CD4-positive, alpha-beta T cell (primary cell): ENCODE data around the gene CYTL1. TPM values are rescaled to one million over a fixed set of nuclear protein-coding genes. Genes with fewer than 3 reads are reported as not detected.
"Not testable (repeated sequence)": the region's sequence is repeated elsewhere in the genome, so short reads cannot be mapped to it uniquely, and the experiment has no call there.

Experiments used
- ATAC-seq: fragments of 200-7000 bp; cut with Tn5 transposase; one replicate; pipeline ENCODE4 v1.10.0; 2022; ENCODE audit warnings: mild to moderate bottlenecking; ENCODE audit not compliant: poor library complexity
- CTCF ChIA-PET: fragments of 350-600 bp; sonication (Branson Sonifier 250); formaldehyde crosslinking; loops from one replicate; lab custom pipeline; 2021; ENCODE audit warnings: antibody characterized with exemption, inconsistent platforms; lab: Charles Lee
- POLR2A ChIA-PET: fragments of 350-600 bp; sonication (Branson Sonifier 250); formaldehyde crosslinking; loops from one replicate; lab custom pipeline; 2021; ENCODE audit warnings: antibody characterized with exemption, inconsistent platforms; lab: Charles Lee
- DNase-seq, 14 experiments: peaks; one replicate each; pipeline ENCODE4 v3.0.0-alpha.2; 2013 to 2020; ENCODE audit warnings: mixed read lengths in 2 of 14
- H3K27ac ChIP-seq, 2 donors: one replicate each; pipeline versions ENCODE4 v1.5.1 to v1.7.0; 2013; ENCODE audit warnings: low read length in 2 of 2, low read depth in 1 of 2, mild to moderate bottlenecking in 1 of 2
- H3K27me3 ChIP-seq, 2 experiments: 1 replicate in 1 of 2; 2 replicates in 1 of 2; pipeline versions ENCODE4 v1.6.1 to v1.7.0; 2013; ENCODE audit warnings: low read length in 2 of 2, control low read depth in 1 of 2, mild to moderate bottlenecking in 1 of 2, moderate library complexity in 1 of 2; ENCODE audit not compliant: insufficient read depth in 2 of 2, control insufficient read depth in 1 of 2
- H3K36me3 ChIP-seq: one replicate; pipeline ENCODE4 v1.6.1; 2013; ENCODE audit warnings: low read length, control low read depth; ENCODE audit not compliant: insufficient read depth
- H3K4me1 ChIP-seq: one replicate; pipeline ENCODE4 v1.6.1; 2013; ENCODE audit warnings: low read length, control low read depth; ENCODE audit not compliant: insufficient read depth
- H3K4me3 ChIP-seq: one replicate; pipeline ENCODE4 v1.5.1; 2013; ENCODE audit warnings: mild to moderate bottlenecking, low read length, moderate library complexity
- H3K9me3 ChIP-seq, 2 experiments: 1 replicate in 1 of 2; 2 replicates in 1 of 2; pipeline versions ENCODE4 v1.6.1 to v1.7.0; 2013; ENCODE audit warnings: low read length in 2 of 2, mild to moderate bottlenecking in 2 of 2, control low read depth in 1 of 2, moderate library complexity in 1 of 2; ENCODE audit not compliant: control insufficient read depth in 1 of 2, insufficient read depth in 1 of 2
- H3K27ac Mint-ChIP-seq: one replicate; pipeline ENCODE4 v1.8.0; 2020; ENCODE audit warnings: mixed read lengths
- H3K27me3 Mint-ChIP-seq: one replicate; pipeline ENCODE4 v1.8.0; 2021; ENCODE audit warnings: mixed read lengths
- H3K36me3 Mint-ChIP-seq: one replicate; pipeline ENCODE4 v1.8.0; 2021; ENCODE audit warnings: low read depth, mixed read lengths
- H3K4me1 Mint-ChIP-seq: one replicate; pipeline ENCODE4 v1.8.0; 2021; ENCODE audit warnings: low read depth, mixed read lengths
- H3K4me3 Mint-ChIP-seq: one replicate; pipeline ENCODE4 v1.8.0; 2020; ENCODE audit warnings: mild to moderate bottlenecking, mixed read lengths
- H3K9me3 Mint-ChIP-seq: one replicate; pipeline ENCODE4 v1.8.0; 2020; ENCODE audit warnings: mixed read lengths
- CTCF ChIP-seq: fragments of 200-600 bp; IDR thresholded peaks from one replicate; pipeline ENCODE4 v1.8.0; 2022; ENCODE audit warnings: antibody characterized with exemption, mild to moderate bottlenecking
- intact Hi-C, 2 experiments: fragments of 100-400 bp; cut with DNase I in 1 of 2; cut with micrococcal nuclease in 1 of 2; formaldehyde crosslinking; loops; one replicate each; pipeline versions ENCODE4 v1.15.1 to v1.9.0; 2023 to 2025; cut with DNase I, micrococcal nuclease
- total RNA-seq, 174 experiments: library from RNA in 2 of 174; stranded (reverse) in 2 of 174; gene quantifications; one replicate each; pipeline ENCODE4 v1.2.3 and lab custom pipeline; 2021 to 2026

CYTL1 gene
- total RNA-seq, 2 experiments from 2014 or later = not detected

- Histone ChIP-seq H3K27ac (no peak overlapping the region), H3K4me1 (no peaks in the 10 kb centered on the region), H3K36me3 (no peaks in the 10 kb centered on the region), H3K4me3 (no peak overlapping the region), H3K27me3 (no peaks in the 10 kb centered on the region), H3K9me3 (no peaks in the 10 kb centered on the region)
- H3K36me3 Mint-ChIP-seq = no peaks in the 10 kb centered on the region
- ATAC-seq (no peak), DNase-seq (no peak)
- peaks cover 24% of the 10 kb centered on the region for H3K27me3 Mint-ChIP-seq
- no peak for TF ChIP-seq CTCF
- H3K4me1 Mint-ChIP-seq = no peaks in the 10 kb centered on the region
- ChIA-PET POLR2A (no interaction called here), CTCF (no interaction called here)
- no peak overlapping the region for H3K27ac Mint-ChIP-seq
- H3K4me3 Mint-ChIP-seq = no peak overlapping the region
- no peaks in the 10 kb centered on the region for H3K9me3 Mint-ChIP-seq
- intact Hi-C loops = no loop called here
Measured at GRCh38 chr4:5010984-5011383, 8.3 kb downstream of the CYTL1 start.

DNA sequence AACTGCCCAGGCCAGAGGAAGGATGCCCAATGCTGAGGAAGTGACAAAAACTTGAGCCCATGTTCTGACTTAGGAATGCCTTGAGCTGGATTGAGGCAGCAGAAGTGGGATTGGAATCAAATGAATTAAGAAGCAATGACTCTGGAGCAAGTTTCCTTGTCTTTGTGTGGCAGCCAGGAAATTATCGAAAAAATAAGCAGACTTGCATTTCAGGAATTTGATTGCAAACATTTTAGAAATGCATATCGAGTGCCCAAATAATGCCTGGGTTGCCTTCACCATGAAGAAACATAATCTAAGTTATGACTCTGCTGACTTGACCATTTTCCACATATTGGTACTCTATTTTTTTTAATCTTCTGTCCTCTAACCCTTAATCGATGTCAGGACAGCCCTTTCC, 9.5 kb downstream of the CYTL1 start:
- Mint-ChIP-seq H3K4me1 (no peaks in the 10 kb centered on the region), H3K9me3 (no peaks in the 10 kb centered on the region), H3K27me3 (peaks cover 29% of the 10 kb centered on the region), H3K27ac (no peak overlapping the region), H3K36me3 (no peaks in the 10 kb centered on the region), H3K4me3 (no peak overlapping the region)
- CTCF ChIA-PET = no interaction called here
- TF ChIP-seq CTCF = no peak
- intact Hi-C loops = no loop called here
- Histone ChIP-seq H3K4me1 (no peaks in the 10 kb centered on the region), H3K36me3 (no peaks in the 10 kb centered on the region), H3K27ac (no peak overlapping the region), H3K9me3 (no peaks in the 10 kb centered on the region), H3K27me3 (no peaks in the 10 kb centered on the region), H3K4me3 (no peak overlapping the region)
- DNase-seq (no peak), ATAC-seq (no peak)
- POLR2A ChIA-PET = no interaction called here

DNA sequence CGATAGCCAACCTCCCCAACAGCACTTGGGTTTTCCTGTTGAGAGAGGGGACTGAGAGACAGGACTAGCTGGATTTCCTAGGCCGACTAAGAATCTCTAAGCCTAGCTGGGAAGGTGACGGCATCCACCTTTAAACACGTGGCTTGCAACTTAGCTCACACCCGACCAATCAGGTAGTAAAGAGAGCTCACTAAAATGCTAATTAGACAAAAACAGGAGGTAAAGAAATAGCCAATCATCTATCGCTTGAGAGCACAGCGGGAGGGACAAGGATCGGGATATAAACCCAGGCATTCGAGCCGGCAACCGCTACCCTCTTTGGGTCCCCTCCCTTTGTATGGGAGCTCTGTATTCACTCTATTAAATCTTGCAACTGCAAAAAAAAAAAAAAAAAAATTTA, 12.3 kb downstream of the CYTL1 start:
- H3K27ac Mint-ChIP-seq, H3K9me3 Mint-ChIP-seq, H3K4me3 ChIP-seq, H3K36me3 Mint-ChIP-seq, H3K4me3 Mint-ChIP-seq, H3K36me3 ChIP-seq, POLR2A ChIA-PET, H3K9me3 ChIP-seq, H3K4me1 ChIP-seq, CTCF ChIA-PET, H3K27ac ChIP-seq, intact Hi-C loops, ATAC-seq, H3K4me1 Mint-ChIP-seq, DNase-seq: not testable (repeated sequence)
- H3K27me3 Mint-ChIP-seq = peaks cover 36% of the 10 kb centered on the region
- peaks cover 7 to 11% of the 10 kb centered on the region in 2 experiments for H3K27me3 ChIP-seq

- Histone ChIP-seq H3K36me3 (no peaks in the 10 kb centered on the region), H3K27me3 (peaks cover 7 to 11% of the 10 kb centered on the region in 2 experiments), H3K9me3 (peaks cover 0 to 10% of the 10 kb centered on the region in 2 experiments), H3K4me1 (no peaks in the 10 kb centered on the region), H3K4me3 (no peak overlapping the region), H3K27ac (no peak overlapping the region)
- POLR2A ChIA-PET = no interaction called here
- no peaks in the 10 kb centered on the region for H3K9me3 Mint-ChIP-seq
- no peaks in the 10 kb centered on the region for H3K36me3 Mint-ChIP-seq
- no peak for DNase-seq
- intact Hi-C loops = no loop called here
- no peak overlapping the region for H3K4me3 Mint-ChIP-seq
- no peak overlapping the region for H3K27ac Mint-ChIP-seq
- no peaks in the 10 kb centered on the region for H3K4me1 Mint-ChIP-seq
- ATAC-seq = no peak
- CTCF ChIA-PET = no interaction called here
- peaks cover 26% of the 10 kb centered on the region for H3K27me3 Mint-ChIP-seq
- TF ChIP-seq CTCF = no peak
Measured at GRCh38 chr4:5004496-5004895, 14.8 kb downstream of the CYTL1 start.
